ENCODE data around the gene ATP6V1G3.

Gene ATP6V1G3

DNA sequence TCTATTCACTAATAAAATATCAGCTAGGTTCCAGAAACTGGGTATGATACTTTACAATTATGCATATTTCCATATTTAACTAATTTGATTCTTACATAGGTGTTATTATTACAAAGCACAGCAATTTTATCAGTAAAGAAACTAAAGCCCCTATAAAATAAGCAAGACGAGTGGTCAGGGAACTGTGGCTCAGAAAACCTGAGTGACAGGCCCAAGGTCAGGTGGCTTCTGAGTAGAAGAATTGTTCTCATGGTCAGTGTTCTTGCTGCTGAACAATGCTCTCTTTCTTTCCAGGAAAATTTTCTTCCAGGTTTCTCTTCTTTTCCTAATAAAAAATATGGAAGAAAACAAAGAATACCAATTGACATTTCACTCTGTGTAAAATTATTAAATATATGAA is 2.2 kb upstream of the ATP6V1G3 start:
- DNase-seq (ENCODE audit: low read depth in 2 of 2), result no peak

DNA sequence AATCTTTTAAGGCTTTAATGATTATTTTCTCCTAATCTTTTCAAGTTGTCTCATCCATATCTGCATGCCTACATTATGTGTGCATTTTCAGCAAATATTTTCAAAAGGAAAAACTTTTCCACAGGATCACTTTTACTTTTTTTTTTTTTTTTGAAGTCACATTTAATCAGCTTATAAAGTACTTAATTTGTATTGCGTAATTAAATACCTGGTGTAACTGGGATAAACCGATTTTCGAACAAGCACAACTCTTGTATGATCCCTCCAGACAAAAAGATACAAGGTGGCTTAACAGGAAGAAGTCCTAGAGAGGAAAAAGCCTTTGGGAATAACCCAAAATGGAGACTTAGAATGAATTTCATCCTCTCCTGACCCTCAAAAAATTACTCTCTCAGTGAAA is 1.3 kb upstream of the ATP6V1G3 start:
- DNase-seq (ENCODE audit: low read depth in 2 of 2), result no peak

DNA sequence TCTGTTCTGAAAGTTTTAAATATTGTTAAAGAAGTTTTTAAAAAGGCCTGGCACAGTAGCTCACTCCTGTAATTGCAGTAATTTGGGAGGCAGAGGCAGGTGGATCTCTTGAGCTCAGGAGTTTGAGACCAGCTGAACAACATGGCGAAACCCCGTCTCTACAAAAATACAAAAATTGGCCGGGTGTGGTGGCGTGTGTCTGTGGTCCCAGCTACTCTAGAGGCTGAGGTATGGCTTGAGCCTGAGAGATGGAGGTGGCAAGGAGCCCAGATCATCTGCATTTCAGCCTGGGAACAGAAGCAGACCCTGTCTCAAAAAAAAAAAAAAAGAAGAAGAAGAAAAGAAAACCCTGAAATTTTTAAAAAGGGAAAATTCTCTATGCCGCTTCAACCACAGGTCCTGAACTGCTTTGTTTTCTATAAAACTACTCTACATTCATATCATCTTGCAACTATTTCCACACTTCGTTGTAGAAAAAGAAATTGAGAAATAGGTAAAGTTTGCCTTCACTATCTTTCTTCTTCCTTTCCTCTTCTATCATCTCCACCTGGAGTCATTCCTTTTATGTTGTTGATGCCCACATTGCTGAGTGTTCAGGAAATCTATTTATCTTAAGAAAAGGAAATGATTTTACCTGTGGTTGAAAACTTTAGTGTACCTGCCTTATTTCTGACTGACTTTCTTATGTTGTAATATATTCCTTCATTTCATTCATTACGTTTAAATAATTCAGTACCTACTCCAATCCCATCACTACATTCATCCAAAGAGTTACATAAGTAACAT is 1.7 kb downstream of the ATP6V1G3 start:
- DNase-seq (ENCODE audit: low read depth in 2 of 2), result no peak

DNA sequence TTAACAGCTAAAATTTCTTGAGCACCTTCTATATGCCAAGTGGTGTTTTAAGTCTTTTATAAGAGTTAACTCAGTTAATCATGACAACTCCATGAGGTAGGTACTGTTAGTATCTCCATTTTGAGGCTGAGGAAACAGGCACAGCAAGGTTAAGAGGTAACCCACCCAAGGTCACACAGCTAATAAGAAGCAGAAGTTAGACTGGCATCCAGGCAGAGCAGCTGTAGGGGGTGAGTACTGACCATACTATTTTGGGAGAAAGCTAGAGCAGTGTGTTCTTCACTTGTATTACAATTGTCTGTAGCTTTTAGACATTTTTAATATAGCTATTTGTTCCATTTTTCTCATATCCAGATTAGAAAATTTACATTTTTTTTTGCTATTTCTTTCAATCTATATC is 4.8 kb downstream of the ATP6V1G3 start:
- DNase-seq (ENCODE audit: low read depth in 2 of 2), result no peak

DNA sequence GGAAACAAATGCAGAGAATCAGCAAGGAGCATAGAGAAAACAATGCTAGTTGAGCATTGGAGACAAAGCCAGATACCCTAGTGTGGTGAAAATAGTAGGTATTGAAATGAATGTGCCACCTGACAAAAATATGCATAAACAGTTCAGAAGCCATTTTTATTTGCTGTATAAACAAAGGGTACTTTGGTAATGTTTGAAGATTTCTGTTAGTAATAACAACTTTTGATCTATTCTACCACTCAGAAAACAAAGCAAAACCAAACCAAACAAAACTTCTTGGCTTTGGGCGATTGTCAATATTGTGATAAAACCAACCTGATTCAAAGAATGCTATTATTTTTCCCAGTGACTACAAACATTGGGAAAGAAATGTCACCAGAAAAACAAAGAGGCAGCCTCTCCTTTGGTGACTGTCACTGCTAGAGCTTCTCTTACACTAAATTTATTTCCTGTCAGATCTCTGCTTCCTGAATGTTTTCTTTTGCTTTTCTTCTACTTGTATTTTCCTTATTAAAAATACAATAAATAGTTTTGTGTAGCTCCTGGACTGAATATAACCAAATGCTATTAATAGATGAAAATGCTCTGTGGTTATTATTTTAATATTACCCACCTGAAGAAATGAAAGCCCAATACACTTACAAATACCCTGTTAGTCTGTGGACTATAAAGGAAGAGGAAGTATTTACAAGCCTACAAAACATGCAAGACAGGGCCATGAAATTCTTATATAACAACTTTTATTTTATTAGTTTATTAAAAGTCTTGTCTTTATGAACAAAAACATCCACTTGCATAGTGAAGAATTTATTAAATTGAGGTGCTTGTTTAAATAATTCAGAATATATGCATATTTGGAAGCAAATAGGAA is 5.7 kb downstream of the ATP6V1G3 start:
- DNase-seq (ENCODE audit: low read depth in 2 of 2), result no peak

DNA sequence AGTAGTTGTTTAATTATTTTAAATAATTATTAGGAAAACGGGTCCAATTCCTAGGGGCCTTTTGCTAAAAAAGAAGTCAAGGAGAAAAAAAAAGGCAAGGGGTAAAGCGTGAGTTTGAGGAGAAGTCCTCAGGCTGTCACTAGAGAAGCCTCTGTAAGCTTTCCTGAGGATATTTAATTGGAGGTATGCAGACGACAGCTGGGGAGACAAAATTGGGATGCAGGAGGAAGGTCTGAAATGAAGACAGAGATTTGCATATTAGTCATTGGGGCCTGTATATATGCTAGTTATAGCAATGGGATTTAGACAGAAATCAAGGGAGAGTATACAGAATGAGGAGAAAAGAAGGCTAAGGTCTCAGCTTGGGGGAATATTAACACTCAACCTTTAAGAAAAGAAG is 8.6 kb downstream of the ATP6V1G3 start:
- DNase-seq (ENCODE audit: low read depth in 2 of 2), result no peak

DNA sequence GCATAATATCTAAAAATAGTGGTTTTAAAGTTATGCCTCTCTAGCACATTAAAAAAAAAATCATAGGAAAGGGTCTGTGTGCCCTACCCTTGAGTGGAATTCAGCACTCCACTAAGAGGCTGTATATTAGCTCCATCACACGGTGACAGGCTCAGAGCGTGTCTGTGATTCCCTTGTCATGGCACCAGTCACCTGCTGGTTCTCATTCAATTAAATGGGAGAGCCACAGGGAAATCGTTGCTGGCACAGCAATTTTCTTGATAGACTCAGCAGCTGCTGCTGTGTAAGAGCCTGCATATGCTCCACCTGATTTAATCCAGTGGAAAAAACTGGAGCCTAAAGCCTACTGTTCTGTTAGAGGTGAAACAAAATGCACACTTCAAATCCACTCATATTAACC is 9.5 kb downstream of the ATP6V1G3 start:
- DNase-seq (ENCODE audit: low read depth in 2 of 2), result no peak

DNA sequence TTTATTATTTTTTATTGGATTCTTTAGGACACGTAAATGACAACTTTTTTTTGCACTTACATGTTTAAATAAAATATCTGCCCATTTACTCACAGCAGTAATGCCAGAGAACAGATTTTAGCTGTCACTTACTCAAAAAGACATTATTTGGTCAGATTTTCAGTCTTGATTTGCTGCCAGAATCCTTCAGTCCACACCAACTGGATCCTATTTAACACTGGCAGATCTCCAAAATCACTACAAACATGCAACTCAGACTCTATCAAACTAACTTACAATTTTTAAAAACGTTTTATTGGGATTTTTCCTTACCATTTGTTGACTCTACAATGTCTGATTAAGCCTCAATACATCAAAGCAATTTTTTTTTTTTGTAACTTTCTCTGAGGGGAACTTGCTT is 11.1 kb downstream of the ATP6V1G3 start:
- no peak for DNase-seq (ENCODE audit: low read depth in 2 of 2)

DNA sequence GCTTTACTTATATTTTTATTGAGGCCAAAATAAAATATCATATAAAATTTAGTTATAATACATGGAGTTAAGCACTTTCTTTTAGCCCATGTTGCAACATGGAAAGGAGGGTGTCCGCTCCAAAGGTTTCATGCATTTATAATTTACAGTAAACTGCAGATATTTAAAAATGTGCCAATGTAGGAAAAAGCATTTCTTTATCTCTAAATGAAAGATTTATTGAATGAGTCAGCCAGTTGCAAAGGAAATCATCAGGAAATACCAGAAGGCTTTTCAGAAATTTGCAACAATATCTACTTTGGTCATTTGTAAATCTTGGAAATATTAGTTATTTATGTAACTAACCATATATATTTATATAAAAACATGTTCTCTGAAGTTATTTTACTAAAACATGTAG is 12.1 kb downstream of the ATP6V1G3 start:
- no peak for DNase-seq (ENCODE audit: low read depth in 2 of 2)

DNA sequence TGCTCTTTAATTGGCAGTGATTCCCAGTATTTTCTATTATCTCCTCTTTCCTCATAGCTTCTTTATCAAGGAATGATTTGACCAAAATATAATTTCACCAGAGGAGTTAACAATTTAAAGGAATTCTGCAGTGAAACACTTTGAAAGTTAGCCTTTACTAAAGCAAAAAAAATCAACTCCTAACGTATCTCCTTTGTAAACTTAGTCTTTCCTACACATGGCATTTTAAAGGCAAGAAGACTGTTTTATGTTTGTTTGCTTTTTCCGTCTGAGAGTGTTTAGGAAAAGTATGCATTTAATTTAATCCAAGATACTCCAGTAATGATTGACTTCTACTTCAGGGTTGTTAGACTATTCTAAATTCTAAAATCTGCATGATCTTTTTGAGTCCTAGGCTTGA is 15.9 kb downstream of the ATP6V1G3 start:
- DNase-seq (ENCODE audit: low read depth in 2 of 2), result no peak

DNA sequence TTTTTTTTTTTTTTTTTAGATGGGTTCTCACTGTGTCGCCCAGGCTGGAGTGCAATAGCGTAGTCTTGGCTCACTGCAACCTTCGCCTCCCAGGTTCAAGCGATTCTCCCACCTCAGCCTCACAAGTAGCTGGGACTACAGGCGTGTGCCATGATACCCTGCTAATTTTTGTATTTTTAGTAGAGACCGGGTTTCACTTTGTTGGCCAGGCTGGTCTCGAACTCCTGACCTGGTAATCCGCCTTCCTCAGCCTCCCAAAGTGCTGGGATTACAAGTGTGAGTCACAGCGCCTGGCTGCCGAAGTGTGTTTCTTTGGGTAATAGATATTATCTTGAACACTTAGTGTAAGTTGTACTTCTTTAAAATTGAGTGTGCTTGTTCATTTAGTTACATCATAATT is 16.4 kb downstream of the ATP6V1G3 start:
- peak in 1 of 2 donors; percentile 17 for DNase-seq (ENCODE audit: low read depth in 2 of 2)

DNA sequence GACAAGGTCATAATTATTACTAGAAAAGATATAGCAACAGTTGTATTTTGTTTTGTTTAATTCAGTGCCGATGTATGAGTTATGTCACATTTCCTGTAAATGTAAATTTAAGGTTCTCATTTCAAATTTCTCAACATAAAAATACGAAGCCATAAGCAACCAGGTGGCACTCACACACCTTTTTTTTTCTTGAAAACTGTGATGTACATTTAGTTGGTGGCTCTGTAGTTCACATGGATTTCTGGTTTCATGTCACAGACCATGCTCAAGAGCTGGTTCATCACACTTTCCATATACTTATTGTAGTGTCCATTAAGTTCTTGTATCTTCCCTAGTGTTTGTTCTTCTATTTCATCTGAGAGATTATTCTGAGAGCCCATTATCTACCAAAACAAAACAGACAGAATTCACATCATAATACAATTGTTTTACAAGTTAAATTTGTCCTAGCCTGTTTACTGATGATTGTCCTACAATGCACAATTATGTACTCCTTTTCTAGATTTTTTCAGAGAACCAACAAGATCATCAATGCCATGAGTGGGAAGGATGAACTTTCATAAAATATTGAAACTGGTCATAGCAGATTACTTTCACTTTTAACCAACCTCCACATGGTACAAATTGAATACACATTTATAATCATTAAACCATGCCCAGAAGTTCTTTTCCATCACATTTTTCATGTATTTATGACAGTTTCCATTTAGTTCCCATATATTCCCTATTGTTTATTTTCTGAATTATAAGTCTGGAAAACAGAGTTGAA is 17.1 kb downstream of the ATP6V1G3 start:
- DNase-seq (ENCODE audit: low read depth in 2 of 2), result no peak

DNA sequence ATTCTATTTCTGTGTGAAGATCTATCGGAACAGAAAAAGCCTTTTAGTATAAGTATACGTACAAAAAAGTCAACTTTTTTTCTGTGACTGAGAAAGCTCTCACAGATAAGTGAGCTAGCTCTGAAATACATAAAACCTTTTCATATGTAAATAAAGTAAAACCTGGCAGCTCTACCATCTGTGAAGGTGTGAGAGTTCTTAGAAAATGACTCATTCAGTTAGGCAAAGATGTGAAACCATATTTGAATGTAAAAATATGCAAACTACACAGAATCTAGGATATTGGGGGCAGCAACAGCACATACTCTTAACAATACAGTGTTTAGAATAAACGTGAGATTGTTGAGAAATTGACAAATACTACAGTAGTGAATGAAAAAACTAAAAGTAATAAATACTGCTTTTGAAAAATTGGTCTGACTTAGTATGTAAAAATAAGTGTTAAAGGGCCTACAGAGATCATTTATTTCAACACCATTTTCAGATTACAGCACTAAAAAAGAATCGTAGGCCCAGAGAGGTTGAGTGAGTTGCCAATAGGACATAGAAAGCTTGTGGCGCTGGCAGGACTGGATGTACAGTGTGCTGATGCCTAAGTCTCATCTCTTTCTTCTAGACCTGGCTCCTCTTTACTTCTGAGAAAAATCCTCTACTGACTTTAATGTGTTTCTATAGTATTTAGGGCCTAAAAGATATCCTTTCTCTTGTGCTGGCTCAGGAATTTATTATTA is 19.8 kb downstream of the ATP6V1G3 start:
- no peak for DNase-seq (ENCODE audit: low read depth in 2 of 2)

DNA sequence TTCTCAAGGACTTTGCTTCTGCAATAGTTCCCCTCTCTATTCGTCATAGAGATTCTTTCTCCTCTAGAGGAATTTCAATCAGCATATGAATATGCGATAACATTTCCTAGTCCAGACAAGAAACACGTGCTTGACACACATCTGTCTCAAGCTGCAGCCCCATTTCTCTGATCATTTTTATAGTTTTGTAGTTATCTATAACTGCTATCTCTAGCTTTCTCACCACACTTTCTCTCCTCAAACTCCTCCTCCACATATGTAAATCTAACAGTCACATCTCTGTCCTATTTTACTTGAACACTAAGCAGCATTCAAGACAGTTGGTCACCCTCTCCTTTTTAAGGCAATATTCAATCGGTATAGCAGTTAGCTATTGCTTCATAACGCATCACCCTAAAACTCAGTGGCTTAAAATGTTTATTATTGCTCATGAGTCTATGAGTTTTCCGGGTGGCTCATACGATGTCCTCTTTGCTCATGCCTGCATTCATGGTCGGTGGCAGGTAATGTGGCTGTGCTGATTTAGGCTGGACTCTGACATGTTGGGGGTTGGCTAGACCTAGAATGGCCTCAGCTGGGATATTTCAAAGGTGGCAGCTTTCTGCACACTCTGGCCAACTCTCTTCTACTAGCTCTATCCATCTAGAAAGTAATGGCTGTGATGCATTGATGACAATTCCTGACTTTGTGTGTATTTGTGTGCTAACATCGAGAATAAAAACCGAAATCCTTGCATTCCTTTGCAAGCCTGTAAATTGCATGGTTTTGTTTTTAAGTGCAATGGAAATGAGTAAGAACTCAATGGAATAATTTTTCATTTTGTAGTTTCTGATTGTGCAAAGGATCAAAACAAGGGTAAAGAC is 20.6 kb downstream of the ATP6V1G3 start:
- DNase-seq (ENCODE audit: low read depth in 2 of 2), result no peak

DNA sequence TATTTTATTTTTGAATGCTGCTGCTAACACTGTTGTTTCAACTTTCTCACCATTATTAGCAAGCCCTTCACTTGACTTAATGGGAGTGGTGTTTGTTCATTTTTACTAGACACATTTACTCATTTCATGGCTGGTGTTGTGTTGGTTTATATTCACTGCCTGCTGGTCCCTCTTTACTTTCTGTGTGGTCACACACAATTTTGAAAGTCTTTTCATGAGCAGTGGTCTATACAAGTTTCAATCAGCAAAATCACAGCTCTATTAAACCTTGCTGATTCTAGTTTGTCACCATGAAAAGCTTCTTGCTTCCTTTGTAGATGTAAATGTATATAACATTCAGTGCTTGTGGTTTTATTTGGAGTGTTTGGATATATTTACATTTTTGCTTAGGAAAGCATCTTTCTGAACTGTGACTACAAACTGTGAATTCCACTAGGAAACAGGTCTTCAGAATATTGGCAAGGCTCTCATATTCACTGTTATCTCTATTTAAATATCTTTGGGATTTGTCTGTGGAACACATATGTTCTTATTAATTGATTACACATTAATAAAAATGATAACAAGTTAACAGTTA is 22.8 kb downstream of the ATP6V1G3 start:
- no peak for DNase-seq (ENCODE audit: low read depth in 2 of 2)

DNA sequence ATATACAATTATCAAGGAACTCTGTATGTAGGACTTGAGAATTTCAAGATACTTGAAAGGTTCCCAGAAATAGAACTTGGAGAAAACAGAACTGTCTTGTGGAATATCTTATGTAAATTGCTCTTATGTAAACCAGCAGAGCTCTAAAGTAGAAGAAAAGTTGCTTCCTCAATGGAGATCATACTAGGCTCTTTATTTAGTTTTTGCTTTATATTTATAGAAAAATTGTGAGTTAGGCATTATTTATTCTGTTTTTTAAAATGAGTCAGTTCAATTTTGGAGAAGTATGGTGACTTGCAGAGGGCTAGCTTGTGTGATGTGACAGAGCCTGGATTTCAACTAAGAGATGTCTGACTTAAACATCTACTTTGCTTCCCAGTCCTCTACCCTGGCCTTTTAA is 40.4 kb downstream of the ATP6V1G3 start:
- no peak for DNase-seq (ENCODE audit: low read depth in 2 of 2)

DNA sequence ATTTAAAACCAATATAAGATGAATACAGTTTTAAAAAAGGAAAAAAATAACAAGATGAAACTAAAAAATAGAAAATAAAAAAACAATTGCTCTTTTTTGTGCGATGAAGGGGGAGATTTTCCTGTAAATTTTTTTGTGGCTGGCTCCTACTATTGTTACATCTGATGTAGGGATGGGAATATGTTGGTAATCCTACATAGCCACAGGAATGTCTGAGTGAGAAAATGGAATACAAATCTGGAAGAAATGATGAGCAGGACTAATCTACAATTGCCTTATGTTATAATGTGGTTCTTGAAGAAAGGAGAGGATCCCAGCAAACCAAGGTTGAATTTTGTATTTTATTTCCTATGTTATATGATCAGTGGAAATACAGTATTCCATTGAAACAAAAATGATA is 40.9 kb downstream of the ATP6V1G3 start:
- no peak for DNase-seq (ENCODE audit: low read depth in 2 of 2)

DNA sequence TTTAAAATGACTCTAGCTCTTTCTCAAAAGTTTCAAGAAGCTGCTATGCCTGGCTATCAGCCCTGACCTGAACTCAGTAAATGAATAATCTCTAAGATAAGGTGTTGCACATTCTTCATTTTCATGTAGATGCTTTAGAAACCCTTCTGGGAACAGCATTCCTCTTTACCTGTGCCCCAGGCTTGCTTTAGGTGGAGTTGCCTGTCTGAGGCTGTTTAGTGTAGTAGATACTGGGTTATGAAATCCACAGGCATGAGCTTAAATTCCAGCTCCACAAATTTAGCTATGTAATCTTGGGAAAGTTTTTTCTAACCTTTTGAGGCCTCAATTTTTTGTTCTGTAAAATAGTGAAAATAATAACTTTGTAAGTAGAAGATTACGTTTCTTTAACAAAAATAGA is 41.6 kb downstream of the ATP6V1G3 start:
- no peak for DNase-seq (ENCODE audit: low read depth in 2 of 2)

DNA sequence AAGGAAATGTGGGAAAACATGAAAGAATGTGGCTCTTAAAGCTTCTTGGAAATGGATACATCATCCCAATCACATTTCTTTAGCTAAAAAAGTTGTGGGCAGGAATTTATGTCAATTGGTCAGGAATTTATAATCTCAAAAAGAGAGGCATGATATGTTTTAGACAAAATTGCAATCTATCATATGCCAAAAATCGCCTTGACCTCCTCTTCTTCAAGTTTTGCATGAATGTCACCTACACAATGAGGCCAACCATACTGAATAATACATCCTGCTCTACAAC is 42.4 kb downstream of the ATP6V1G3 start:
- DNase-seq (ENCODE audit: low read depth in 2 of 2), result no peak

DNA sequence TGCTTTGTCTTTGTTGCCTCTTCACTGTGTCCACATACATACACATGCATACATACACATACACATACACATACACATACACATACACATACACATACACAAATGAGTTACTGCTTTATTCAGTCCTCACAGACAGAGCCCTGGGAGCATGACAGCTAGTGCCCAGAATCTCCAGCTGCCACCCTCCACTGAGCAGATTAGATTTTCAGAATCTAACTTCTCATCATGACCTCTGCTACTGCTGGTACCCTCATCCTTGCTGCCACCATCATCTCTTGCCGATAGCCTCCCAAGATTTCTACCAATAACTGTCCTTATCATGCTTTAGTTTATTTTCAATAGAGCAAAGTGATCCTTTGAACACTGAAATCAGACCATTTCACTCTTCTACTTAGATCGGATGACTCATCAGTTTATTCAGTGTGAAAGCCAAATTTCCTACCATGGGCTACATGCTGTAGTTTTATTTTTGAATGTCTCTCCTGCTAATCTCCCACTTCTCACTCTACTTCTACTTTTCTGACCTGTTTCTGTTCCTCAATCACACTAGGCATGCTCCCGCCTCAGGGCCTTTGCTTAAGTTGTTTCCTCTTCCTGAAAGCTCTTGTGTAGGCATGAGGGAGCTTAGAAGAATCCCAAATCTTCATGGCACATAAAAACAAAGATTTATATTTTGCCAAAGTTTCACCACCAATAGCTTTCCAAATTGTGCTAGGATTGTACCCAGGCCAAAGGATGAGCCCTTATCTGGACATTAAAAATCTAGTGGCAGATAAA is 43.0 kb downstream of the ATP6V1G3 start:
- no peak for DNase-seq (ENCODE audit: low read depth in 2 of 2)
